Common myeloid progenitor, CD34-positive (primary cell): ENCODE data around the gene PGPEP1.

Experiments
- CTCF ChIA-PET: fragments of 350-600 bp; sonication (Branson Sonifier 250); formaldehyde crosslinking; loops from one replicate; lab custom pipeline; 2021; ENCODE audit warnings: antibody characterized with exemption; lab: Charles Lee
- POLR2A ChIA-PET: fragments of 350-600 bp; sonication (Branson Sonifier 250); formaldehyde crosslinking; loops from one replicate; lab custom pipeline; 2021; ENCODE audit warnings: antibody characterized with exemption; lab: Charles Lee
- DNase-seq, 3 donors: peaks; one replicate each; pipeline versions ENCODE4 v3.0.0 to v3.0.0-alpha.2; 2013
- H3K27ac ChIP-seq, 2 experiments: 1 replicate in 1 of 2; 2 replicates in 1 of 2; pipeline ENCODE4 v1.7.0; 2013; ENCODE audit warnings: inconsistent platforms in 2 of 2, low read length in 2 of 2, mild to moderate bottlenecking in 2 of 2, low read depth in 1 of 2, moderate library complexity in 1 of 2; ENCODE audit not compliant: severe bottlenecking in 2 of 2, insufficient read depth in 1 of 2, poor library complexity in 1 of 2
- H3K27me3 ChIP-seq, 5 experiments: replicated peaks in 2 of 5; 1 replicate in 3 of 5; 2 replicates in 2 of 5; pipeline versions ENCODE4 v1.6.1 to v1.7.0; 2013; ENCODE audit warnings: low read length in 4 of 5, mild to moderate bottlenecking in 2 of 5, moderate library complexity in 2 of 5, inconsistent platforms in 1 of 5; ENCODE audit not compliant: insufficient read depth in 5 of 5, control insufficient read depth in 4 of 5
- H3K36me3 ChIP-seq, 4 experiments: 1 replicate in 2 of 4; 2 replicates in 2 of 4; pipeline versions ENCODE4 v1.6.1 to v1.7.0; 2013; ENCODE audit warnings: low read length in 3 of 4, control low read depth in 1 of 4, mild to moderate bottlenecking in 1 of 4; ENCODE audit not compliant: control insufficient read depth in 4 of 4, insufficient read depth in 4 of 4
- H3K4me1 ChIP-seq, 4 experiments: 1 replicate in 3 of 4; 2 replicates in 1 of 4; pipeline versions ENCODE4 v1.6.1 to v1.7.1; 2013; ENCODE audit warnings: low read length in 3 of 4, mild to moderate bottlenecking in 3 of 4, control low read depth in 1 of 4, inconsistent platforms in 1 of 4, moderate library complexity in 1 of 4; ENCODE audit not compliant: control insufficient read depth in 4 of 4, insufficient read depth in 4 of 4; ENCODE audit errors: control extremely low read depth in 1 of 4
- H3K4me3 ChIP-seq, 7 experiments: 1 replicate in 4 of 7; 2 replicates in 3 of 7; pipeline versions ENCODE4 v1.5.1 to v1.7.0; 2013; ENCODE audit warnings: mild to moderate bottlenecking in 7 of 7, low read length in 6 of 7, moderate library complexity in 6 of 7, inconsistent platforms in 2 of 7, low read depth in 2 of 7, control low read depth in 1 of 7; ENCODE audit not compliant: insufficient read depth in 4 of 7, control insufficient read depth in 1 of 7; ENCODE audit errors: extremely low read depth in 1 of 7
- H3K9me3 ChIP-seq, 5 experiments: 1 replicate in 4 of 5; 2 replicates in 1 of 5; pipeline versions ENCODE4 v1.6.1 to v1.7.1; 2013; ENCODE audit warnings: low read length in 4 of 5, mild to moderate bottlenecking in 2 of 5, inconsistent platforms in 1 of 5, low read depth in 1 of 5, moderate library complexity in 1 of 5; ENCODE audit not compliant: control insufficient read depth in 4 of 5, insufficient read depth in 2 of 5; ENCODE audit errors: control extremely low read depth in 1 of 5
- WGBS: methylation state at CpG from one replicate; pipeline ENCODE4 v1.1.5; 2013; ENCODE audit not compliant: insufficient coverage; 5-methylcytosine and 5-hydroxymethylcytosine counted together

The PGPEP1 gene

DNA sequence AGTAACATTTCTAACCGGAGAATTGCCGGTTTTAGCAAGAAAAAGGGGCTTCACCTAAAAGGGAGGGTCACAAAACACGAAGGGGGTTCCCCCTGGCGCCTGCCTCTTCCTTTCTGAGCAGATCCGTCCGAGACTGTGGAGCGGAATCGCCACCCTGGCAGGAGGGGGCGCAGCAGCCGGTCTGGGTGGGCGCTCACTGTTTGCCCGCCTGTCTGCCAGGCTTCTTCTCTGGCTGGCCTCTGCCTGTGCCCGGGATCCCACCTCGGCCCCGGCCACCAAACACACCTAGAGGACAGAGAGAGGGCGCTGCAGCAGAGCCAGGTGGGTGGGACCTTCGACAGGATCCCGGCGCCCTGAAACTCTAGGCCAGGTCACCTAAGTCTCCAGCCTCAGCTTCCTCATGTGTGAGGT, 33.1 kb upstream of the PGPEP1 start:
- Histone ChIP-seq H3K36me3 (peaks cover 2 to 64% (median 37%) of the 10 kb centered on the region in 4 experiments), H3K27ac (no peak overlapping the region), H3K4me1 (peaks cover 0 to 52% (median 41%) of the 10 kb centered on the region in 4 experiments), H3K27me3 (no peaks in the 10 kb centered on the region), H3K9me3 (no peaks in the 10 kb centered on the region), H3K4me3 (no peak overlapping the region)
- ChIA-PET CTCF (no interaction called here), POLR2A (no interaction called here)
- DNase-seq = no peak
- 99% methylated on average over 12 of the region's 19 CpGs for WGBS

DNA sequence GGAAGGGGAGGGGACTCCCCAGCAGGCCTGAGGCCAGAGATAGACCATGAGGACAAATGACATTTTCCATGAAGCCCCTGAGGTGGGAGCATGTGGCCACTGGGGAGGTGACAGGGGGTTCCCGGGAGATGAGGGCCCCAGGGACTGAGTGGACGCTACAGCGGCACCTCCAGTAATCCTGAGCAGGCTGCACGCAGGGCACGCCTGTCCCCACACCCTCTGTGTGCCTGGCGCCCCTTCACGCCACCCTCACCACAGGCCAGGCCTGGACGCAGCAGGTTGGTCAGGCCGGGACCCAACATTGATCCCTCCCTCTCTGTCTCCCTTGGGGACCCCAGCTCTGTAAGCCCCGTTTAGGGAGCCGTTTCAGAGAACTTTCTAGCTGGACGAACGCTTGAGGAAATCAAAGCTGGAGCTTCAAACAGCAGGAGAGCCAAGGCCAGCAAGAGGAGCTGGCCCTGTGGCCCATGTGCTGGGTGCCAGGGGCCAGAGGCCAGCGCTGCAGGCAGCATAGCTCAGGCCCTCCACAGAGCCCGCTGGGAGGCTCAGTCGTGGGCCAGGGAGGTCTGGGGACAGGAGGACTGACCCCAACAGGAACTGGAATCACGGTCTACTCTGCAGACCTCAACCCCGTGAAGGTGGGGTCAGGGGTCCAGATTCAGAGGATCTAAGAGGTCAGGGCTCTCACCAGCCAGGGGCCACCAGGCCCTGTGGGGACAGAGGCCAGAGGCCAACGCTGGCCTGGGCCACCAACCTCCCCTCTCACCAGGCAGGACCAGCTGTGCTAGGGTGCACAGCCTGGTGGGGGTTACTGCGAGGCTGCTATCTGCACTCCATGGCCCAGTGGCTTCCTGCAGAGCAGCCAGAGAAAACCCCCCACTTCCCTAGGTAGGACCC, 32.1 kb upstream of the PGPEP1 start:
- Histone ChIP-seq H3K4me1 (peaks cover 0 to 42% (median 31%) of the 10 kb centered on the region in 4 experiments), H3K36me3 (peaks cover 2 to 69% (median 41%) of the 10 kb centered on the region in 4 experiments), H3K9me3 (no peaks in the 10 kb centered on the region), H3K27me3 (no peaks in the 10 kb centered on the region), H3K27ac (no peak overlapping the region), H3K4me3 (no peak overlapping the region)
- no peak for DNase-seq
- CTCF ChIA-PET = interaction anchor here (1.0 to 1.4 kb wide), 2 partner anchors 9 to 14 kb away, joined by 3 to 8 read pairs; no protein-coding TSS in a partner anchor
- WGBS = 91% methylated on average over 17 of the region's 20 CpGs
- POLR2A ChIA-PET = no interaction called here

DNA sequence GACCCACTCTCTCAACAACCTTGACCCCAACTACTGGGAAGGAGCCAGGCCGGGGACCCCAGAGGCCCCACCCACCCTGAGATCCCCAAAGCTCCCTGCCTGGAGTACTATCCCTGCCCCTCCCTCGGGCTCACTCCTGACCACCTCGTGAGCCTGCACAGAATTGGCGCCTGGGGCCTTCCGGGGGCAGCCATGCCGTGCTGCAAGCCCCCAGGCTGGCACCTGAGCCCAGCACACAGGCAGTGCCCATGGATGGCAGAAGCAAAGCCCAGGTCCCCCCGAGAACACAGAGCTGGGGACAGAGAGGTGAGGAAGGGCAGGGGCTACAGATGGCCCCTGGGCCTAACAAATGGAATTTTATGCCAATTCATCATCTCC, 31.5 kb upstream of the PGPEP1 start:
- DNase-seq = no peak
- POLR2A ChIA-PET = no interaction called here
- CTCF ChIA-PET = interaction anchor here (1.4 kb wide), 1 partner anchor 9 kb away, joined by 8 read pairs; no protein-coding TSS in a partner anchor
- peaks cover 0 to 36% (median 24%) of the 10 kb centered on the region in 4 experiments for H3K4me1 ChIP-seq
- peaks cover 3 to 75% (median 42%) of the 10 kb centered on the region in 4 experiments for H3K36me3 ChIP-seq
- WGBS = 76% methylated on average over 3 of the region's 7 CpGs
- H3K4me3 ChIP-seq = no peak overlapping the region
- no peaks in the 10 kb centered on the region for H3K9me3 ChIP-seq
- no peak overlapping the region for H3K27ac ChIP-seq
- no peaks in the 10 kb centered on the region for H3K27me3 ChIP-seq

DNA sequence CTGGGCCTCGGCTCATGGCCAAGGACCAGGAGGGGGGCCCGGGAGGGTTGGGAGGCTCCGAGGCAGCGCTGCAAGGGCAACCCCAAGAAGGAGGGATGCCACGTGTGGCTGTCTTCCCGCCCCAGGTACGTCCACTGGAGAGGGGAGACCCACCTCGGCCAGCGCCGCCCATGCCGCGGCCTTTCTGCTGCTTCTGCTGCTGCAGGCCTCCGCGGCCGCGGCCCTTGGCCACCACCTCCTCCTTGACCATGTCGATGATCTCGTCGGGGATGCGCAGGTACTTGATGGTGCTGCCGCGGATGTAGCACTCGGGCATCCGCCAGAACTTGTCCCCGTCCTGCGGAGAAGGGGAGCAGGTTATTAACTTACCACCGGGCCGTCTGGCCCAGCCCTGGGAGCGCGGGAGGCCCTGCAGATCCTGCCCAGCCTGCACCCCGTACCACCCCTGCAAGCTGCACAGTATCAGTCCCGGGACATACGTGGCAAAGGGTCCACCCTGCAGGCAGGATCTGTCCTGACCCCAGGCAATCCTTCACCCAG, 30.8 kb upstream of the PGPEP1 start:
- DNase-seq = no peak
- Histone ChIP-seq H3K4me1 (peaks cover 0 to 29% (median 19%) of the 10 kb centered on the region in 4 experiments), H3K27me3 (no peaks in the 10 kb centered on the region), H3K9me3 (no peaks in the 10 kb centered on the region), H3K4me3 (no peak overlapping the region), H3K36me3 (peaks cover 3 to 80% (median 42%) of the 10 kb centered on the region in 4 experiments), H3K27ac (no peak overlapping the region)
- WGBS = 99% methylated on average over 30 of the region's 33 CpGs
- POLR2A ChIA-PET = no interaction called here
- CTCF ChIA-PET = interaction anchor here (1.3 kb wide), 2 partner anchors 19 to 29 kb away, joined by 3 to 4 read pairs; partner anchors contain the start of gene JUND

GRCh38 chr19:18310118-18310909, 30.1 kb upstream of the PGPEP1 start:
- Histone ChIP-seq H3K27me3 (no peaks in the 10 kb centered on the region), H3K36me3 (peaks cover 3 to 84% (median 42%) of the 10 kb centered on the region in 4 experiments), H3K4me1 (peaks cover 0 to 22% (median 12%) of the 10 kb centered on the region in 4 experiments), H3K27ac (no peak overlapping the region), H3K4me3 (no peak overlapping the region), H3K9me3 (no peaks in the 10 kb centered on the region)
- CTCF ChIA-PET = interaction anchor here (1.3 kb wide), 3 partner anchors 10 to 29 kb away, joined by 3 to 4 read pairs (median 4); partner anchors contain the start of gene JUND
- WGBS = 97% methylated on average over 20 of the region's 23 CpGs
- POLR2A ChIA-PET = no interaction called here
- DNase-seq = no peak

- WGBS = 93% methylated on average over 12 of the region's 13 CpGs
- Histone ChIP-seq H3K36me3 (peaks cover 3 to 86% (median 42%) of the 10 kb centered on the region in 4 experiments), H3K27me3 (no peaks in the 10 kb centered on the region), H3K9me3 (no peaks in the 10 kb centered on the region), H3K27ac (no peak overlapping the region), H3K4me3 (no peak overlapping the region), H3K4me1 (peaks cover 0 to 18% (median 8%) of the 10 kb centered on the region in 4 experiments)
- ChIA-PET CTCF (interaction anchor here (1.3 kb wide), 3 partner anchors 10 to 30 kb away, joined by 3 to 4 read pairs (median 4); partner anchors contain the start of gene JUND), POLR2A (no interaction called here)
- no peak for DNase-seq
Measured at GRCh38 chr19:18310966-18311365, 29.4 kb upstream of the PGPEP1 start.
